ENCODE data around the gene ETNK2. TPM values are rescaled to one million over a fixed set of nuclear protein-coding genes. Genes with fewer than 3 reads are reported as not detected.

Gene ETNK2
- total RNA-seq, 4 donors from 2014 or later: 6.1 to 21.1 (median 9.5) TPM

- no peaks in the 10 kb centered on the region for H3K4me1 ChIP-seq
- WGBS, 2 donors (ENCODE audit: low coverage in 1 of 2): 33 to 35% methylated on average over 3 to 4 of the region's 4 CpGs
- no peaks in the 10 kb centered on the region for H3K9me3 ChIP-seq
- H3K36me3 ChIP-seq: no peaks in the 10 kb centered on the region
- H3K27me3 ChIP-seq: peaks cover 59% of the 10 kb centered on the region
- H3K27ac ChIP-seq: no peak overlapping the region
- TF ChIP-seq POLR2AphosphoS5 (IDR thresholded peaks at IDR 0.05) (no peak), POLR2A (IDR thresholded peaks at IDR 0.05) (no peak), EP300 (IDR thresholded peaks at IDR 0.05) (no peak), CTCF (IDR thresholded peaks at IDR 0.05) (no peak)
- no peak for ATAC-seq
- no peak overlapping the region for H3K4me3 ChIP-seq
Measured at GRCh38 chr1:204177133-204177532, 25.3 kb upstream of the ETNK2 start.

GRCh38 chr1:204176049-204176448 is 24.2 kb upstream of the ETNK2 start:
- Histone ChIP-seq H3K27ac (no peak overlapping the region), H3K4me1 (no peaks in the 10 kb centered on the region), H3K9me3 (no peaks in the 10 kb centered on the region), H3K27me3 (peaks cover 59% of the 10 kb centered on the region), H3K4me3 (no peak overlapping the region), H3K36me3 (no peaks in the 10 kb centered on the region)
- no peak for TF ChIP-seq CTCF (IDR thresholded peaks at IDR 0.05)
- no peak for TF ChIP-seq EP300 (IDR thresholded peaks at IDR 0.05)
- TF ChIP-seq POLR2AphosphoS5 (IDR thresholded peaks at IDR 0.05): no peak
- no peak for TF ChIP-seq POLR2A (IDR thresholded peaks at IDR 0.05)
- 45 to 67% methylated on average over 2 to 4 of the region's 5 CpGs for WGBS, 2 donors (ENCODE audit: low coverage in 1 of 2)
- no peak for ATAC-seq

- Histone ChIP-seq H3K9me3 (peaks cover 0 to 9% (median 0%) of the 10 kb centered on the region in 3 donors), H3K27me3 (peaks cover 59% of the 10 kb centered on the region), H3K36me3 (no peaks in the 10 kb centered on the region), H3K4me1 (no peaks in the 10 kb centered on the region), H3K27ac (no peak overlapping the region), H3K4me3 (no peak overlapping the region)
- no peak for TF ChIP-seq POLR2A (IDR thresholded peaks at IDR 0.05)
- TF ChIP-seq EP300 (IDR thresholded peaks at IDR 0.05): no peak
- 59 to 83% methylated on average over 3 of the region's 3 CpGs for WGBS, 2 donors (ENCODE audit: low coverage in 1 of 2)
- ATAC-seq: no peak
Measured at GRCh38 chr1:204174958-204175357, 23.1 kb upstream of the ETNK2 start.

- no peak overlapping the region for H3K27ac ChIP-seq
- peaks cover 39% of the 10 kb centered on the region for H3K27me3 ChIP-seq
- no peaks in the 10 kb centered on the region for H3K36me3 ChIP-seq
- H3K4me1 ChIP-seq: no peaks in the 10 kb centered on the region
- no peak overlapping the region for H3K4me3 ChIP-seq
- no peak for ATAC-seq
- H3K9me3 ChIP-seq: peaks cover 0 to 25% (median 3%) of the 10 kb centered on the region in 3 donors
- TF ChIP-seq CTCF (IDR thresholded peaks at IDR 0.05) (no peak), POLR2A (IDR thresholded peaks at IDR 0.05) (no peak), POLR2AphosphoS5 (IDR thresholded peaks at IDR 0.05) (no peak), EP300 (IDR thresholded peaks at IDR 0.05) (no peak)
- 83 to 100% methylated on average over 1 to 2 of the region's 2 CpGs for WGBS, 2 donors (ENCODE audit: low coverage in 1 of 2)
Measured at GRCh38 chr1:204172404-204173029, 20.7 kb upstream of the ETNK2 start.

- H3K27me3 ChIP-seq: peaks cover 35% of the 10 kb centered on the region
- H3K36me3 ChIP-seq: no peaks in the 10 kb centered on the region
- no peak for ATAC-seq
- TF ChIP-seq POLR2AphosphoS5 (IDR thresholded peaks at IDR 0.05): no peak
- no peak for TF ChIP-seq EP300 (IDR thresholded peaks at IDR 0.05)
- no peak for TF ChIP-seq CTCF (IDR thresholded peaks at IDR 0.05)
- TF ChIP-seq POLR2A (IDR thresholded peaks at IDR 0.05): no peak
- no peak overlapping the region for H3K27ac ChIP-seq
- no peaks in the 10 kb centered on the region for H3K4me1 ChIP-seq
- WGBS, 2 donors (ENCODE audit: low coverage in 1 of 2): 43 to 74% methylated on average over 4 of the region's 4 CpGs
- H3K4me3 ChIP-seq: no peak overlapping the region
- H3K9me3 ChIP-seq: peaks cover 0 to 25% (median 3%) of the 10 kb centered on the region in 3 donors
Measured at GRCh38 chr1:204171751-204172178, 19.9 kb upstream of the ETNK2 start.
